Measurements from ENCODE around the gene MUC13.

Gene MUC13

GRCh38 chr3:124876401-124876878 lies 58.1 kb downstream of the MUC13 start:
- TF ChIP-seq, protein P1, sequence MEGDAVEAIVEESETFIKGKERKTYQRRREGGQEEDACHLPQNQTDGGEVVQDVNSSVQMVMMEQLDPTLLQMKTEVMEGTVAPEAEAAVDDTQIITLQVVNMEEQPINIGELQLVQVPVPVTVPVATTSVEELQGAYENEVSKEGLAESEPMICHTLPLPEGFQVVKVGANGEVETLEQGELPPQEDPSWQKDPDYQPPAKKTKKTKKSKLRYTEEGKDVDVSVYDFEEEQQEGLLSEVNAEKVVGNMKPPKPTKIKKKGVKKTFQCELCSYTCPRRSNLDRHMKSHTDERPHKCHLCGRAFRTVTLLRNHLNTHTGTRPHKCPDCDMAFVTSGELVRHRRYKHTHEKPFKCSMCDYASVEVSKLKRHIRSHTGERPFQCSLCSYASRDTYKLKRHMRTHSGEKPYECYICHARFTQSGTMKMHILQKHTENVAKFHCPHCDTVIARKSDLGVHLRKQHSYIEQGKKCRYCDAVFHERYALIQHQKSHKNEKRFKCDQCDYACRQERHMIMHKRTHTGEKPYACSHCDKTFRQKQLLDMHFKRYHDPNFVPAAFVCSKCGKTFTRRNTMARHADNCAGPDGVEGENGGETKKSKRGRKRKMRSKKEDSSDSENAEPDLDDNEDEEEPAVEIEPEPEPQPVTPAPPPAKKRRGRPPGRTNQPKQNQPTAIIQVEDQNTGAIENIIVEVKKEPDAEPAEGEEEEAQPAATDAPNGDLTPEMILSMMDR (IDR thresholded peaks at IDR 0.05; ENCODE audit: insufficient read depth, missing control alignments) = no peak
- no peak for FAIRE-seq

GRCh38 chr3:124873226-124873625 lies 61.3 kb downstream of the MUC13 start:
- no peak for DNase-seq (ENCODE audit: insufficient read length, low spot score)
- FAIRE-seq = no peak
- TF ChIP-seq, protein P1 (IDR thresholded peaks at IDR 0.05; ENCODE audit: insufficient read depth, missing control alignments) = no peak

More at GRCh38 chr3:124876401-124876878, 58.1 kb downstream of the MUC13 start:
- DNase-seq (ENCODE audit: insufficient read length, low spot score) = no peak

GRCh38 chr3:124867511-124867910 lies 67.0 kb downstream of the MUC13 start:
- no peak for FAIRE-seq
- TF ChIP-seq, protein P1 (IDR thresholded peaks at IDR 0.05; ENCODE audit: insufficient read depth, missing control alignments) = no peak
- DNase-seq (ENCODE audit: insufficient read length, low spot score) = no peak

DNA sequence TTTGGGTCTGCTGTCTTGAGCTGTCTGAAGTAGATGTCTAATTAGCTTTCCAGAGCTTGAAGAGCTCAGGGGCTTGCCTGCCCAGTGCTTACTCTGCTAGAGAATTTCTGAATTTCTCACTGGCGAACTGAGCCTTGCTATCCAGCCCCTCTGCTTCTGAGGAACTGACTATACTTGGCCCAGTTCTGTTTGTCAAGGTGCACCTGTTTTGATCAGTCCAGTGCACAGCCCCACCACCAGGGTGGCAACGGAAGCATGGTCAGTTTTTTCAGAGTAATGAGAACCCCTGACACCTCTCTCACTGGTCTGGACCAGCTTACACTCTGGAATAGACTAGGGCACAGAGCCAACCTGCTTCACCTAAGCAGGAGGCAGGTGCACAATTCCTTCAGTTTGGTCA lies 72.5 kb downstream of the MUC13 start:
- FAIRE-seq (no peak), DNase-seq (ENCODE audit: insufficient read length, low spot score) (no peak)
- TF ChIP-seq, protein P1 (IDR thresholded peaks at IDR 0.05; ENCODE audit: insufficient read depth, missing control alignments) = no peak

GRCh38 chr3:124861041-124861440 lies 73.5 kb downstream of the MUC13 start:
- DNase-seq (ENCODE audit: insufficient read length, low spot score) = no peak
- no peak for FAIRE-seq
- TF ChIP-seq, protein P1 (IDR thresholded peaks at IDR 0.05; ENCODE audit: insufficient read depth, missing control alignments) = no peak

- no peak for FAIRE-seq
- TF ChIP-seq, protein P1 (IDR thresholded peaks at IDR 0.05; ENCODE audit: insufficient read depth, missing control alignments) = no peak
- no peak for DNase-seq (ENCODE audit: insufficient read length, low spot score)
Measured at GRCh38 chr3:124860599-124860998, 74.0 kb downstream of the MUC13 start.

GRCh38 chr3:124859025-124859424 lies 75.5 kb downstream of the MUC13 start:
- FAIRE-seq = no peak
- no peak for DNase-seq (ENCODE audit: insufficient read length, low spot score)
- TF ChIP-seq, protein P1 (IDR thresholded peaks at IDR 0.05; ENCODE audit: insufficient read depth, missing control alignments) = no peak
